GM12891 (cell line): Measurements from ENCODE around the gene BIK.

Experiments
- PAX5 ChIP-seq: IDR thresholded peaks from 2 replicates; pipeline ENCODE4 v1.6.1; 2011; ENCODE audit warnings: low read length, moderate library complexity, mild to moderate bottlenecking; ENCODE audit not compliant: insufficient read depth, severe bottlenecking
- POLR2A ChIP-seq: IDR thresholded peaks from 2 replicates; pipeline ENCODE4 v1.6.1; 2011; ENCODE audit warnings: low read depth, low read length, control low read depth
- POLR2AphosphoS5 ChIP-seq: IDR thresholded peaks from 2 replicates; pipeline ENCODE4 v1.6.1; 2011; ENCODE audit warnings: low read depth, low read length, control low read depth
- POU2F2 ChIP-seq: IDR thresholded peaks from 2 replicates; pipeline ENCODE4 v1.6.1; 2011; ENCODE audit warnings: low read depth, mild to moderate bottlenecking, control low read depth, low read length, moderate library complexity
- SPI1 ChIP-seq: IDR thresholded peaks from 2 replicates; pipeline ENCODE4 v1.6.1; 2011; ENCODE audit warnings: low read depth, low read length, control low read depth
- TAF1 ChIP-seq: IDR thresholded peaks from 2 replicates; pipeline ENCODE4 v1.6.1; 2011; ENCODE audit warnings: low read depth, low read length, control low read depth

GRCh38 chr22:43170131-43170480 is 59.6 kb downstream of the BIK start:
- TF ChIP-seq POU2F2 (no peak), POLR2A (no peak), POLR2AphosphoS5 (no peak), TAF1 (no peak), SPI1 (no peak), PAX5 (no peak)
